Hepatocyte (in vitro differentiated cells): ENCODE data around the gene ENO2. TPM values are rescaled to one million over a fixed set of nuclear protein-coding genes. Genes with fewer than 3 reads are reported as not detected.

Experiments used
- DNase-seq: peaks from one replicate; pipeline ENCODE4 v3.0.0-alpha.2; 2016; ENCODE audit warnings: low spot score
- H2AFZ ChIP-seq: fragments of 200-600 bp; sonication (generic); 2 replicates; pipeline ENCODE4 v1.6.0; 2016; ENCODE audit warnings: antibody characterized with exemption, mild to moderate bottlenecking
- H3K27ac ChIP-seq: fragments of 200-600 bp; sonication (generic); 2 replicates; pipeline ENCODE4 v1.5.1; 2016; ENCODE audit warnings: mild to moderate bottlenecking
- H3K27me3 ChIP-seq: fragments of 200-600 bp; sonication (generic); 2 replicates; pipeline ENCODE4 v1.6.1; 2016
- H3K36me3 ChIP-seq: fragments of 200-600 bp; sonication (generic); replicated peaks from 2 replicates; pipeline ENCODE4 v1.5.1; 2016; ENCODE audit warnings: low read depth; ENCODE audit not compliant: insufficient read depth
- H3K4me1 ChIP-seq: fragments of 200-600 bp; sonication (generic); 2 replicates; pipeline ENCODE4 v1.5.1; 2016; ENCODE audit warnings: mild to moderate bottlenecking, moderate library complexity; ENCODE audit not compliant: insufficient read depth
- H3K4me2 ChIP-seq: fragments of 200-600 bp; sonication (generic); 2 replicates; pipeline ENCODE4 v1.6.0; 2016
- H3K4me3 ChIP-seq: fragments of 200-600 bp; sonication (generic); 2 replicates; pipeline ENCODE4 v1.5.1; 2016; ENCODE audit warnings: mild to moderate bottlenecking
- H3K79me2 ChIP-seq: fragments of 200-600 bp; sonication (generic); 2 replicates; pipeline ENCODE4 v1.6.0; 2017; ENCODE audit warnings: mild to moderate bottlenecking
- H3K9me2 ChIP-seq: fragments of 200-600 bp; sonication (generic); replicated peaks from 2 replicates; pipeline ENCODE4 v1.6.0; 2017; ENCODE audit warnings: mild to moderate bottlenecking; ENCODE audit not compliant: insufficient read depth
- H3K9me3 ChIP-seq: fragments of 200-600 bp; sonication (generic); 2 replicates; pipeline ENCODE4 v1.5.1; 2016; ENCODE audit warnings: low read depth, mild to moderate bottlenecking
- H4K20me1 ChIP-seq: fragments of 200-600 bp; sonication (generic); 2 replicates; pipeline ENCODE4 v1.6.0; 2016; ENCODE audit warnings: mild to moderate bottlenecking; ENCODE audit not compliant: insufficient read depth, poor library complexity, severe bottlenecking
- CTCF ChIP-seq: fragments of 200-600 bp; sonication (generic); IDR thresholded peaks from 2 replicates; pipeline ENCODE4 v1.5.1; 2016; ENCODE audit warnings: antibody characterized with exemption, mild to moderate bottlenecking; ENCODE audit not compliant: poor library complexity
- EZH2 ChIP-seq: fragments of 200-600 bp; sonication (generic); IDR thresholded peaks from 2 replicates; pipeline ENCODE4 v1.6.1; 2016; ENCODE audit warnings: antibody characterized with exemption, mild to moderate bottlenecking, borderline replicate concordance
- EZH2phosphoT487 ChIP-seq: fragments of 200-600 bp; sonication (generic); IDR thresholded peaks from one replicate; pipeline ENCODE4 v1.6.1; 2018; ENCODE audit warnings: antibody characterized with exemption, mild to moderate bottlenecking, low read depth, moderate library complexity; ENCODE audit not compliant: unreplicated experiment, severe bottlenecking
- WGBS: methylation state at CpG from one replicate; pipeline ENCODE4 v1.1.6; 2016; ENCODE audit warnings: low lambda C conversion rate; ENCODE audit errors: missing lambda C conversion rate; 5-methylcytosine and 5-hydroxymethylcytosine counted together
- polyA plus RNA-seq: library from polyadenylated mRNA; unstranded; fragments of >200 nt; fragmentation: Nextera tagmentation; extraction: Ambion mirVana; gene quantifications from 2 replicates; pipeline ENCODE4 v1.2.1, GENCODE V29; 2016
- total RNA-seq: library from RNA; depleted of rRNA; stranded (reverse); fragments of >200 nt; gene quantifications from 2 replicates; pipeline ENCODE4 v1.2.3, GENCODE V29; 2014

The ENO2 gene
- total and polyA plus RNA-seq, 2 experiments from 2014 or later: 11.8 to 14.2 TPM

- H4K20me1 ChIP-seq: no peaks in the 10 kb centered on the region
- TF ChIP-seq EZH2phosphoT487: no peak
- TF ChIP-seq CTCF: no peak
- TF ChIP-seq EZH2: no peak
- no peaks in the 10 kb centered on the region for H3K9me2 ChIP-seq
- H3K4me3 ChIP-seq: no peak overlapping the region
- H3K79me2 ChIP-seq: peaks cover 18% of the 10 kb centered on the region
- whole genome bisulfite sequencing: 95% methylated on average over 8 of the region's 8 CpGs
- H2AFZ ChIP-seq: no peak overlapping the region
- H3K36me3 ChIP-seq: no peaks in the 10 kb centered on the region
- H3K27ac ChIP-seq: no peak overlapping the region
- H3K4me2 ChIP-seq: no peak overlapping the region
- H3K9me3 ChIP-seq: no peaks in the 10 kb centered on the region
- peaks cover 19% of the 10 kb centered on the region for H3K4me1 ChIP-seq
- H3K27me3 ChIP-seq: no peaks in the 10 kb centered on the region
- DNase-seq: no peak
Observed at GRCh38 chr12:6947615-6948014, 33.2 kb downstream of the ENO2 start.

GRCh38 chr12:6948873-6949594 is 34.7 kb downstream of the ENO2 start:
- H2AFZ ChIP-seq: no peak overlapping the region
- no peaks in the 10 kb centered on the region for H3K9me3 ChIP-seq
- H4K20me1 ChIP-seq: no peaks in the 10 kb centered on the region
- DNase-seq: no peak
- H3K4me2 ChIP-seq: no peak overlapping the region
- no peak for TF ChIP-seq EZH2
- no peak for TF ChIP-seq CTCF
- TF ChIP-seq EZH2phosphoT487: no peak
- H3K9me2 ChIP-seq: no peaks in the 10 kb centered on the region
- peaks cover 17% of the 10 kb centered on the region for H3K4me1 ChIP-seq
- no peak overlapping the region for H3K27ac ChIP-seq
- no peaks in the 10 kb centered on the region for H3K27me3 ChIP-seq
- peaks cover 18% of the 10 kb centered on the region for H3K79me2 ChIP-seq
- H3K4me3 ChIP-seq: no peak overlapping the region
- 95% methylated on average over 15 of the region's 15 CpGs for WGBS
- no peaks in the 10 kb centered on the region for H3K36me3 ChIP-seq

- H3K4me3 ChIP-seq: no peak overlapping the region
- no peaks in the 10 kb centered on the region for H3K36me3 ChIP-seq
- DNase-seq: no peak
- peaks cover 13% of the 10 kb centered on the region for H3K79me2 ChIP-seq
- H2AFZ ChIP-seq: no peak overlapping the region
- H3K4me2 ChIP-seq: no peak overlapping the region
- no peaks in the 10 kb centered on the region for H3K9me3 ChIP-seq
- peaks cover 10% of the 10 kb centered on the region for H3K4me1 ChIP-seq
- no peaks in the 10 kb centered on the region for H3K27me3 ChIP-seq
- no peaks in the 10 kb centered on the region for H4K20me1 ChIP-seq
- H3K9me2 ChIP-seq: no peaks in the 10 kb centered on the region
- WGBS: 87% methylated on average over 1 of the region's 1 CpG
- H3K27ac ChIP-seq: no peak overlapping the region
- TF ChIP-seq EZH2: no peak
- TF ChIP-seq EZH2phosphoT487: no peak
- no peak for TF ChIP-seq CTCF
Observed at GRCh38 chr12:6950401-6950801, 36.0 kb downstream of the ENO2 start.
